HEK293 (cell line): ENCODE measurements around the gene ARRB2.
"Not testable (repeated sequence)": the region's sequence is repeated elsewhere in the genome, so short reads cannot be mapped to it uniquely, and the experiment has no call there.

Experiments used
- ATF2 ChIP-seq: fragments of 450-650 bp; formaldehyde crosslinking; IDR thresholded peaks from 2 replicates; pipeline ENCODE4 v1.5.1; 2016; ENCODE audit warnings: missing biosample characterization, missing genetic modification characterization, low read depth
- BCL6B ChIP-seq: fragments of 450-650 bp; formaldehyde crosslinking; IDR thresholded peaks from 2 replicates; pipeline ENCODE4 v1.5.1; 2017; ENCODE audit warnings: missing biosample characterization, missing genetic modification characterization
- CTCF ChIP-seq: fragments of 450-650 bp; formaldehyde crosslinking; IDR thresholded peaks from 2 replicates; pipeline ENCODE4 v1.5.1; 2016; ENCODE audit warnings: missing biosample characterization, missing genetic modification characterization
- MEIS1 ChIP-seq: sonication (generic); formaldehyde crosslinking; IDR thresholded peaks from 2 replicates; pipeline ENCODE4 v1.8.1; 2022; ENCODE audit warnings: missing genetic modification reagents, mild to moderate bottlenecking, borderline replicate concordance
- MZF1 ChIP-seq: fragments of 450-650 bp; formaldehyde crosslinking; IDR thresholded peaks from 2 replicates; pipeline ENCODE4 v1.5.1; 2017; ENCODE audit warnings: missing biosample characterization, missing genetic modification characterization, borderline replicate concordance
- YY1 ChIP-seq: fragments of 450-650 bp; formaldehyde crosslinking; IDR thresholded peaks from 2 replicates; pipeline ENCODE4 v1.5.1; 2018; ENCODE audit warnings: missing biosample characterization, missing genetic modification characterization
- ZBTB20 ChIP-seq: fragments of 450-650 bp; formaldehyde crosslinking; IDR thresholded peaks from 2 replicates; pipeline ENCODE4 v1.5.1; 2016; ENCODE audit warnings: missing biosample characterization, missing genetic modification characterization
- ZBTB7A ChIP-seq: fragments of 450-650 bp; formaldehyde crosslinking; IDR thresholded peaks from 2 replicates; pipeline ENCODE4 v1.5.1; 2016; ENCODE audit warnings: low read depth, missing biosample characterization, missing genetic modification characterization
- ZNF146 ChIP-seq: fragments of 450-650 bp; formaldehyde crosslinking; IDR thresholded peaks from 2 replicates; pipeline ENCODE4 v1.5.1; 2016; ENCODE audit warnings: missing biosample characterization, missing genetic modification characterization
- ZNF26 ChIP-seq: fragments of 450-650 bp; formaldehyde crosslinking; IDR thresholded peaks from 2 replicates; pipeline ENCODE4 v1.5.1; 2016; ENCODE audit warnings: missing biosample characterization, missing genetic modification characterization
- ZNF416 ChIP-seq: fragments of 450-650 bp; formaldehyde crosslinking; IDR thresholded peaks from 2 replicates; pipeline ENCODE4 v1.5.1; 2016; ENCODE audit warnings: missing biosample characterization, missing genetic modification characterization
- ZNF558 ChIP-seq: fragments of 450-650 bp; formaldehyde crosslinking; IDR thresholded peaks from 2 replicates; pipeline ENCODE4 v1.5.1; 2016; ENCODE audit warnings: missing biosample characterization, missing genetic modification characterization
- ZNF623 ChIP-seq: fragments of 450-650 bp; formaldehyde crosslinking; IDR thresholded peaks from 2 replicates; pipeline ENCODE4 v1.5.1; 2016; ENCODE audit warnings: missing biosample characterization, missing genetic modification characterization
- ZNF785 ChIP-seq: fragments of 450-650 bp; formaldehyde crosslinking; IDR thresholded peaks from 2 replicates; pipeline ENCODE4 v1.5.1; 2016; ENCODE audit warnings: missing biosample characterization, missing genetic modification characterization

- not testable (repeated sequence) for TF ChIP-seq ZNF416; ATF2 (tag by site-specific recombination); MZF1 (tag by site-specific recombination); CTCF (tag by site-specific recombination); ZNF785 (tag by site-specific recombination); ZNF26 (tag by site-specific recombination); ZNF146 (tag by site-specific recombination); MEIS1; ZBTB7A (tag by site-specific recombination); ZNF558 (tag by site-specific recombination); ZNF623 (tag by site-specific recombination); ZBTB20 (tag by site-specific recombination); BCL6B (tag by site-specific recombination); YY1 (tag by site-specific recombination)
Measured at GRCh38 chr17:4683739-4684138, 26.7 kb upstream of the ARRB2 start.
